A673 (cell line): ENCODE results near the gene FEN1.

Experiments
- CTCF ChIP-seq: fragments of 300-800, 200-600 bp; sonication (generic); conservative IDR thresholded peaks from 2 replicates; pipeline ENCODE4 v1.5.1; 2017; ENCODE audit warnings: low read depth, mild to moderate bottlenecking, antibody characterized with exemption, low read length, moderate library complexity, mixed read lengths
- EZH2 ChIP-seq: fragments of 200-600 bp; sonication (generic); IDR thresholded peaks from 2 replicates; pipeline ENCODE4 v1.6.1; 2017; ENCODE audit warnings: borderline replicate concordance, low read depth, mild to moderate bottlenecking, mixed read lengths, antibody characterized with exemption, low read length; ENCODE audit not compliant: poor library complexity, severe bottlenecking

DNA sequence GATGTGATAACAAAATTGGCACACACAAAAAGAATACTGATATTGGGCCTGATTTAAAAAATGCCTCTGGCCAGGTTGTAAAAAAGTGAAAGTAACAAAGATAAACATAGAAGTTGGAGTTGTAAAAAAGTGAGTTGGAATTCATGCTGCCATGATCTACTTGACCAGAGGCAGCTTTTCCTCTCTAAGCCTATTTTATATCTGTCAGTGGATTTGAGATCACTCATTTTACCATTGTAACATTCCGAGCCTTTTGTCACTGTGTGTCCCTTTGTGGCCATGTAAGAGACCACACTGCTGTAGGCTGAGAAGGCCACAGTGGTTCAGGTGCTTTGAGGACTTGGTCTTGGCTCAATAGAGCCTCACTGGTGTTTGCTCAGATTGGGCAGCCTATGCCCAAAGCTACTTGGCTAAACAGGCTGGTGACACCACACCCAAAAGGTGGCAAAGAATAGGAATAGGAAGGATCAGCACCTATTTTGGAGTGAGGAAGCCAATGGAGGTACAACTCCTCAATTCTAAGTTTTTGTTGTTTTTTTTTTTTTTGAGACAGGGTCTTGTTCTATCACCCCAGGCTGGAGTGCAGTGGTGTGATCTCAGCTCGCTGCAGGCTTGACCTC lies 7.1 kb downstream of the FEN1 start:
- no peak for TF ChIP-seq CTCF
- TF ChIP-seq EZH2: no peak
